ENCODE measurements around the gene STH.

GRCh38 chr17:45993962-45994627, 5.0 kb upstream of the STH start:
- no peak for TF ChIP-seq ZNF23 (tag by site-specific recombination; IDR thresholded peaks at IDR 0.05; ENCODE audit: borderline replicate concordance)
- TF ChIP-seq CTCF (tag by site-specific recombination; IDR thresholded peaks at IDR 0.05), result no peak
- TF ChIP-seq ZNF175 (tag by site-specific recombination; IDR thresholded peaks at IDR 0.05), result no peak
- no peak for TF ChIP-seq ZNF426 (tag by site-specific recombination; IDR thresholded peaks at IDR 0.05)
- no peak for TF ChIP-seq ZNF302 (tag by site-specific recombination; IDR thresholded peaks at IDR 0.05; ENCODE audit: low read depth)
- no peak for TF ChIP-seq TSHZ1 (tag by site-specific recombination; IDR thresholded peaks at IDR 0.05; ENCODE audit: borderline replicate concordance)
- no peak for TF ChIP-seq ZEB2 (tag by site-specific recombination; IDR thresholded peaks at IDR 0.05)
- TF ChIP-seq ZNF24 (tag by site-specific recombination; IDR thresholded peaks at IDR 0.05), result no peak
- TF ChIP-seq ZNF10 (tag by site-specific recombination; IDR thresholded peaks at IDR 0.05), result no peak
- TF ChIP-seq ZNF311 (tag by site-specific recombination; IDR thresholded peaks at IDR 0.05; ENCODE audit: borderline replicate concordance), result no peak
- no peak for TF ChIP-seq ZBTB26 (tag by site-specific recombination; optimal IDR thresholded peaks at IDR 0.05)
- TF ChIP-seq AEBP2 (tag by site-specific recombination; IDR thresholded peaks at IDR 0.05; ENCODE audit: borderline replicate concordance), result no peak
- no peak for TF ChIP-seq PRDM4 (tag by site-specific recombination; IDR thresholded peaks at IDR 0.05)

Data from HEK293 (cell line).